Esophagus mucosa (tissue), 1 donor: ENCODE data around the gene SLC22A5. TPM values are rescaled to one million over a fixed set of nuclear protein-coding genes. Genes with fewer than 3 reads are reported as not detected.
"Not testable (repeated sequence)": the region's sequence is repeated elsewhere in the genome, so short reads cannot be mapped to it uniquely, and the experiment has no call there.

Source experiments
- ATAC-seq: fragments of 200-7000 bp; cut with Tn5 transposase; one replicate; pipeline ENCODE4 v1.9.1; 2020
- total RNA-seq: library from RNA; stranded (reverse); gene quantifications from one replicate; pipeline ENCODE4 v1.2.4, GENCODE V29; 2023
- donor health status: DM: yes; HTN: yes; CAD: no.

The SLC22A5 gene
- total RNA-seq, 1 donor from 2014 or later: 2.7 TPM

GRCh38 chr5:132414634-132415378 lies 45.3 kb downstream of the SLC22A5 start:
- ATAC-seq: peak; percentile 68

DNA sequence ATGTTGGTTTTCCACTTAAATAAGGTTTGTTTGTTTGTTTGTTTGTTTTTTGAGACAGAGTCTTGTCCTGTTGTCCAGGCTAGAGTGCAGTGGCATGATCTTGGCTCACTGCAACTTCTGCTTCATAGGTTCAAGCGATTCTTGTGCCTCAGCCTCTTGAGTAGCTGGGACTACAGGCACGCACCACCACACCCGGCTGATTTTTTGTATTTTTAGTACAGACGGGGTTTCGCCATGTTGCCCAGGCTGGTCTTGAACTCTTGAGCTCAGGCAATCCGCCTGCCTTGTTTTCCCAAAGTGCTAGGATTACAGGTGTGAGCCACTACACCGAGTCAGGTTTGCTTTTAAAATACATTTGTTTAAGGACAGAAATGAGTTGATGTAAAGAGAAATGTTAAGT lies 46.0 kb downstream of the SLC22A5 start:
- ATAC-seq: not testable (repeated sequence)

DNA sequence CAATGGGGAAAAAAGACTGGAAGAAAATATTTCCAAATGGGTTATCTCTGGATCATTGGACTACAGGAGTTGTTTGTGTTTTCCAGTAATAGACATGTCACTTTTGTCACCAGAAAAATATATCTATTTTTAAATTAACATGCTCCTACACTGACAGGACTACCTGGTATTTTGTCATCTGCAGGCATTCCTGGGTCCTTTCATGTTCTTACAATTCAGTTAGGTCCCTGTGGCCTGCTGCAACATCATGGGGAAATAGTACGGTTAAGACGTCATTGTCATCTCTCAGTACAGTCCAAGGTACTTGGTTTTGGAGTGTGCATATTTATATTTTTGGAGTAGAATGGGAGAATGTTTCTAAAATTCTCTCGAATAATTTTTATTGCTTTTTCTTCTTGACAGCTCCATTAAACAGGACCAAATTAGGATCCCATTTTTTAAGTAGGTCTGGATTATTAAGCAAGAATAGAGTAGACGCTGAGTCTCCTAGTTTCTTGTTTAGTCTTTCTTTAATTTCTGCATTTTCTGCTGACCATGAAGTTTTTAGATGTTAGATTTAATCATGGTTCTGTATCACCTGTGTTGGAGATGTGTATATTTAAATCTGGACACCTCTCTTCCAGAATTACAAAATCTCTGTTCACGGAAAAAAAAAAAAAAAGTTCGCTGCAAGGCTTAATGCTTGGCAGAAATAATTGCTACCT lies 46.9 kb downstream of the SLC22A5 start:
- ATAC-seq: no peak

DNA sequence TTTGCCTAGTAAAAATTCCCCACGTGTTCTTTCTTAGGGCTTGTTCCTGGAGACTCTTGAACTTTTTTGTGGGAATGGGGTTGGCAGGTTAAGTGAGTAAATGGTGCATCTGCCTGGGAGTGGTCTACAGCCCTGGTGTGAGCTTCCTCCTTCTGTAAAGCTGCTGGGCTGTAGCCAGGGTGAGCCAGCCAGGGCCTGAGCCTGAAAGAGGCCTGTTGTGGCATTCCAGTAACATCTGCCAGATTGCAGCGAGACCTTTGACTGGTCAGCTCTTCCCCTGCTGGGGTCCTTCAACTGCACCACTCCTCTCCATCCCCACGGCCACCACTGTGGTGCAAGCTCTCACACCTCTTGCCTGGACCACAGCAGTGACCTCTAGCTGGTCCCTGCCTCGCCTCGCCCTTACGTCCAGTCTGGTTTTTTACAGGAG lies 47.5 kb downstream of the SLC22A5 start:
- ATAC-seq: peak; percentile 53

DNA sequence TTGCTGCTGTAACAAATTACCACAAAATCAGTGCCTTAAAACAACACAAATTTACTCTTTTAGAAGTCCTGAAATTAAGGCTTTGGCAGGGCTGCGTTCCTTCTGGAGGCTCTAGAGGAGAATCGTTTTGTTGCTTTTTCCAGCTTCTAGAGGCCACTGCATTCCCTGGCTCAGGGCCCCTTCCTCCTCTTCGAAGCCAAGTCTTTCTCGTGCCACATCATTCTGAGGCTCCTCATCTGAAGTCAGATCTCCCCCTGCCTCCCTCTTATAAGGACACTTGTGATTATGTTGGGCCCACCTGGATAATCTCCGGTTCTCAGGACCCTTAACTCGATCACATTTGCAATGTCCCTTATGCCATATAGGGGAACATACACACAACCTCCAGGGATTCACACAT lies 48.0 kb downstream of the SLC22A5 start:
- no peak for ATAC-seq

GRCh38 chr5:132417889-132418485 lies 48.5 kb downstream of the SLC22A5 start:
- ATAC-seq: no peak

DNA sequence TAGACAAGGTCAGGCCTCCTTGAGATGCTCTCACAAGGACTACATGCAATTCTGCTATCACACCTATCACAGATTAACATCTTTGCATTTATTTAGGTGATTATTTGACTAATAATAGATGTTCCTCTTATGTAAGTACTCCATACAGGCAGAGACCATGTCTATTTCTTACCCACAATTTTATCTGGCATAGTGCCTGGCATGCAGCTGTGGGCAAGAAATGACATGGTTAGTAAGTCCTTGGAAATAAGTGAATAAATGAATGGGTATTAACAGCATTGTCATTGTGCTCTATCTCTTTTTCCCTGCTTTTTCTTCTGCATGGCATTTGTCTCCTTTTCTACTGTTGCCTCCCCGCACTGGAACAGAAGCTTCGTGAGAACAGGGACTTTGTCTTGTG lies 49.4 kb downstream of the SLC22A5 start:
- no peak for ATAC-seq

DNA sequence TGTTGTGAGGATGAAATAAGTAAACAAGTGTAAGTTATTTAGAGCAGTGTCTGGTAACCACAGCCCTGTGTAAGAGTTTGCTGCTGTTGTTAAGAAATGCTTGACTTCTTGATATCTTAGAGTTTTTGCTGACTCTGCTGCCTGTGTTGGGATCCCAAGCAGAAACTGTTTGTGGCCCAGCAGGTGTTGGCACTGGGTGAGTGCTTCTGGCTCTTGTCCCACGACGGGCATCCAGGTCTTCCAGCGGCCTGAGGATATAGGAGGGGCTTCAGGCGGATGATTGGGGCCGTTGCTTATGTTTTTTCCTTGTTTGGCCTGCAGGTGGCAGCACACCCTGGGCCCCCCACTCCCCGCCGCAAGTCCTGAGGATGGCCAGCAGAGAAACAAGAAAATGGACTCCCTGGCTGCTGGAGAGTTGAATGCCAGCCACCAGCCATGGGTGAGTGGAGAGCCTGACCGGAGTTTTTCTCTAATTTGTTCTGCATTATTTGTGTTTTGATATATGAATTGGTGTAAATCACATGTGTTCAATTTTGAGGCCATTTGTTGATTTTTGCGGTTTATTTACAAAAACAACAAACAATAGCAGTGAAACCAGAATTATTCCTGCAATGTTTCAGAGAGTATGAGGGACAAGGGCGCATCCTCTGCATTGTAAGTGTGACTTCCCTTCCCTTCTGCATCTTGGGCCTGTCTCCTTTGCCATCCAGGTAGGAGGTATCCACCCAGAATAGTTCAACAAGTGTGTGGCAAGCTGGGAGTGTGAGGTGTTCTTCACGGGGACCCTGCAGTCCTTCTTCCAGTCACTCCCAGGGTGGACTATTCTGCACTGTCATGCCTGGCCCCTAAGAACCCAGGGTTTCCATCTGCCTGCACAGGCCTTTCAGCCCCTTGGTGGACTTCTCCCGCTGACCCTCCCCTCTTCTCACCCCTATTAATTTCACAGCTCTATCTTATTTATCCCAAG lies 50.3 kb downstream of the SLC22A5 start:
- ATAC-seq: peak; percentile 51

- ATAC-seq: no peak
Measured at GRCh38 chr5:132420706-132421272, 51.3 kb downstream of the SLC22A5 start.

DNA sequence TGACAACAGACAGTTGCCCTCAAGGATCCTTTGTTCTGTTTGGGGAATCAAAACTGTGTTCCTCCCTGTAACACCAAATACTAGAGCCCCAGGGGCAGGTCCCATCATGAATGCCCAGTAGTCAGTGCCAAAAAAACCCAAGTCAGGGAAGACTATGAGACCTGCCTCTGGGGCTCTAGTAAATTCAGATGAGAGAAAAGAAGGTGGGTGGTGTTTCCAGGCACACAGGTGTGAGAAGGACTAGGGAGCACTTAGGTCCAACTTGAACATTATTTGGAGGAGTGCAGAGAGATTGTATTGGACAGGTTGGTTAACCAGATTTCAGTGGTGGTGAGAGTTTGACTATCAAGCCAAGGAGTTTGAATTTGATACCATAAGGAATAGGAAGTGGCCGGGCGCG lies 52.0 kb downstream of the SLC22A5 start:
- no peak for ATAC-seq

DNA sequence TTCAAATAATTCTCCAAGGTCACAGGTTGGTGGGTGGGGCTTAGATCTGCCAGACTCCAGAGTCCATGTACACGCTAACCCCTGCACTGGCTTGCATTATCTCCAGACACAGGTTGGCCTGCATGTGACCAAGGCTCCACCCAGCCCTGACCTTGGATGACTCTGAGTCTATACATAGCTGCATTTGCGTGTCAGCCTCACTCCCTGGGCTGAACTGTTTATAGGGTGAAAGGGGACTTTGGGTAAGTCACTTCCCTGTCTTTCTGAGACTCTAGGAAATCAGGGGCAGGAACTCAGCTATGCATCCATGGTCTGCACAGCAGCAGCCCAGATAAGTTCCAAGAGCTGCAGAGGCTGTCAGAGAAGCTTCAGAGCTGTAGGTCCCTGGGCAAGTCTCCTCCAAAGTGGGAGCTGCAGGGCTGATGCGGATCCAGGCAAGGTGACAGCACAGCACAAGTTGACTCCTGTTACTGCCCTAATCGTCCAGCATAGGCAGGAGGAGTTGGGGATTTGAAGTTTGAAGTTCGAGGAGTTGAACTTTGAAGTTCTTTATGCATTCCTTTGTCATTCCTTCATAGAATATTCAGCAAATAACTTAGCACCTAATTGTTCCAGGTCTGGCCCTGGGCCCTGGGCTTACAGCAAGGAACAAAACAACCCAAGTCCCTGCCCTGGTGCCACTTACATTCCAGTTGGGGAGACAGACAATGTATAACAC lies 53.4 kb downstream of the SLC22A5 start:
- ATAC-seq: peak; percentile 65

- no peak for ATAC-seq
Measured at GRCh38 chr5:132423438-132423898, 54.0 kb downstream of the SLC22A5 start.

DNA sequence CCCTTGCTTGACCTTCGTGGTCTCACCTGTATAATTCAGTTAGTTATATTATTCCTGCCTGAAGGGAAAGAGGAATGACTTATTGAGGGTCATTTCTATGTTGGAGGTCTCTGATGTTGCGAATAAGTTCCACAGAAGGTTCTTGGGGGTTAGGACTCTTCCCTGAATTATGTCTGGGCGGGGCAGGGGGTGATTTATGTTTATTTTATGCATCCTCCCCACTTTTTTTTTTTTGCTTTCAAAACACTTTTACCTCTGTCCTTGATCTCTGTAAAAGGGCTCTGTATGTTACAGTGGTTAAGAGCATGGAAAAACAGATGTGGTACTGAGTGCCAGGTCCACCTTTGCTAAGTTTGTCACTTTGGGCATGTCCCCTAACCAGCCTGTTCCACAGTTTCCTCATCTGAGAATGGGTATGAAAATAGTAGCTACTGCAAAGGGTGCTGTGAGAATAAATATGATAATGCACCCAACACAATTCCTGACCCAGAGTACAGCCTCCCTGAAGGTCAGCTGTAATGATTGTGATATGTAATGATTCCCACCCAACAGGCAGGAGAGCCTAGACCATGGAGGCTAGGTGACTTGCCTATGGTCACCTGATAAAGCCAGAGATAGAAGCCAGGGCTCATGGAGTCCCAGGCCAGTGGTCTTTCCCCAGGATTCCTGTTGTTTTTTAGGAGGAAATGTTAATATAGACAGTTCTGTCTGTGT lies 54.8 kb downstream of the SLC22A5 start:
- no peak for ATAC-seq

DNA sequence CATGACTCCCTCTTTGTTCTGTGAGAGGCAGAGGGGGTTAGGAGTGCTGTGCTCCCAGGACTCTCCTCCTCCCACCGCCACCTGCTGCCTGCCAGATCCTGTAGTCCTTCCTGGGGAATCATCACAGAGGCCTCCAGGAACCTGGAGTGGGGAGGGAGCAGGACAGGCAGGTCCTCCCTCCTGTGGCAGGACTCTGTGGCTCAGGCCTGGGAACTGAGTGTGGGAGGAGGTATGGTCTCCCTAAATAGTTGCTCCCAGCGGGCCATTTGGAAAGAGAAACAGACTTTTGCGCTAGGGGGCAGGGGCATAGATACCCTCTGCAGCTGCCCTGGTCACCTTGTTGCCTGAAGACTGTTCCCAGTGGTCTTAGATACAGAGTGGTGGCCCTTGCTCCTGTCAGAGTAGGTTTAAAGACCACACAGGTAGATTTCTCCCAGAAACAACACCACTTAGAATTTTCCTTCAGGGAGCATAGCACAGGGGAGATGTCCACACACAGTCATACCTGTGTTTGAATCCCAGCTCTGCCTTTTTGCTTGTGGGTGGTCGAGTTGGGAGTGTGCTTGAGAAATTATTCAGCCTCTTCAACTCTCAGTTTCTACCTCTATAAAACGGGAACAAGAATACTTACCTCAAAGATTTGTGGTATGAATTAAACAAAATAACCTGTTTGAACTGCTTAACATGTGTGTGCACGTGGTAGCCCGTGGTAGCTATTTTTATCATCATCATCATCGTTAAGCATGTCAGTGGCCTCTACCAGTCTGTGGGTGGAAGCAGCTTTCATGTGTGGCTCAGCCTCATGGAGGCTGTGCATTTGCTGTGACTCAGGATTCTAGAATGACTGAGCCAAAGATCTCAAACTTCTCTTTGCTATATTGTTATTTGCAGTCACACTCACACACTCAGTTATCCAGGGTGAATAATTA lies 55.8 kb downstream of the SLC22A5 start:
- ATAC-seq: peak; percentile 62

DNA sequence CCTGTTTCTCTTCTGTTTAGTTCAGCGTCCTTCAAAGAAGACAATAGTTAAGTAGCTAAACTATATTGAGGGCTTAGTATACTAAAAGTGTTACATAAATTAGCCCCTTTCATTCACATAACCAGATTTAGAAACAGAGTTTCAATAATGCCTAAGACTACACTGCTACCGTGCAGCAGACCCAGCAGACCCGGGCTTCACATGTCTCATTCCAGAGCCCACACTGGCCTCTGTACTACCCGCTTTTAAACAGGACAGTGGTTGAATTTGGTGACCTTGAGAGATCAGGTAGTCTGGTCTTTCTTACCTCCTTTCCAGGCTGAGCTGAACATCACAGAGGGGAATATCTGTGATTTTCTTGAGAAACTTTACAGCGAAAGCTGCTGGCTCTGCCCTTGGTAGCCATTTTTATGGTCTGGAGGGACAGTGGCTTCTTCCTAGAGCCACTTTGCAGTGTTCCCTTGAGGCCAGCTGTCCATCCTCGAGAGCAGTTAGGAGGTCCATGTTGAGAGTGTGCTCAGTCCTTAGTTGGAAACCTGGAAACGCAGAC lies 56.5 kb downstream of the SLC22A5 start:
- ATAC-seq: no peak

- peak; percentile 47 for ATAC-seq
Measured at GRCh38 chr5:132426525-132427138, 57.1 kb downstream of the SLC22A5 start.

- ATAC-seq: peak; percentile 44
Measured at GRCh38 chr5:132427281-132428146, 58.0 kb downstream of the SLC22A5 start.

DNA sequence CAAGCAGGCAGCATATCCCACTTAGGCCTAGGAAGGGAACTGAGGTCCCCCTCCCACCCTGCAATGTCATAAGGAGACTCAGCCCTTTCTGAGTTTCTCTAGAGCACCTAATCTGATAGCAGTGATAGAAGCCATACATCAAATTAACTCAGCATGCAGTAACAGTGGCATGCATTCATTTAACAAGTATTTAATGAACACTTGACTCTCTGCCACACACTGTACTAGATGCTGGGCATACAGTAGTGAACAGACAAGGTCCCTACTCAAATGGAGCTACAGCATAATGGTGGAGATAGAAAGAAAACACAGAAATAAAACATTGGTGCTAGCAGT lies 58.6 kb downstream of the SLC22A5 start:
- ATAC-seq: no peak
